K562 (cell line): ENCODE measurements around the gene ST14.

ENCODE experiments used
- ADNP ChIP-seq: fragments of 200-800 bp; sonication (Bioruptor generic); IDR thresholded peaks from 2 replicates; pipeline ENCODE4 v1.6.1; 2016; ENCODE audit warnings: missing genetic modification characterization, missing compliant biosample characterization
- ARID2 ChIP-seq: fragments of 450-650 bp; IDR thresholded peaks from 2 replicates; pipeline ENCODE4 v1.6.1; 2017; ENCODE audit warnings: antibody characterized with exemption, mild to moderate bottlenecking
- EGR1 ChIP-seq: fragments of 450-650 bp; conservative IDR thresholded peaks from 2 replicates; pipeline ENCODE4 v1.6.1; 2017; ENCODE audit warnings: mild to moderate bottlenecking
- FOS ChIP-seq: IDR thresholded peaks from 3 replicates; pipeline ENCODE4 v1.6.1; 2011; ENCODE audit not compliant: insufficient read length; ENCODE audit errors: extremely low read depth
- TF ChIP-seq, protein P1 (sequence below), 2 experiments: fragments of 450-650 bp; formaldehyde crosslinking in 1 of 2; IDR thresholded peaks; 2 replicates each; pipeline versions ENCODE4 v1.4.0 to v1.6.1; 2014 to 2020; ENCODE audit warnings: mild to moderate bottlenecking in 2 of 2, borderline replicate concordance in 1 of 2, low read depth in 1 of 2

DNA sequence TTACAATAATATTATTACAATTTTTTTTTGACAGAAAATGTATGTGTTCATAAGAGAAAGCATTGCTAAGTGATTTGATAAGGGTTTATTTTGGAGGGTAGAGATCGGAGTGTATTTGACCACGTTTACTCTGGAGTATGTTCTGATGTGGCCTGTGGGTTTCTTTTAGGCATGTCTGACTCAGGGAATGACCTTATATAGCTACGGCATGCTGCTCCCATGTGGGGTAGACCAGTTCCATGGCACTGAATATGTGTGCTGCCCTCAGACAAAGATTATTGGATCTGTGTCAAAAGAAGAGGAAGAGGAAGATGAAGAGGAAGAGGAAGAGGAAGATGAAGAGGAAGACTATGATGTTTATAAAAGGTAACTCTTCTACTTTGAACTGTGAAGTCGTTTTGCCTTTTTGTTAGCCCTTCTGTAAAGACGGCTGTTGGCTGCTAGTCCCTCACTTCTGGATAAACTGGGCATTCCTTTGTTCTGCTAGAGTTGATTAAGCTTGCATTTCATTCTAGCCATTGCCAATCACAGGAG, 38.1 kb upstream of the ST14 start:
- TF ChIP-seq ARID2 (no peak), FOS (no peak), EGR1 (no peak), ADNP (tag) (no peak)
- TF ChIP-seq, protein P1, sequence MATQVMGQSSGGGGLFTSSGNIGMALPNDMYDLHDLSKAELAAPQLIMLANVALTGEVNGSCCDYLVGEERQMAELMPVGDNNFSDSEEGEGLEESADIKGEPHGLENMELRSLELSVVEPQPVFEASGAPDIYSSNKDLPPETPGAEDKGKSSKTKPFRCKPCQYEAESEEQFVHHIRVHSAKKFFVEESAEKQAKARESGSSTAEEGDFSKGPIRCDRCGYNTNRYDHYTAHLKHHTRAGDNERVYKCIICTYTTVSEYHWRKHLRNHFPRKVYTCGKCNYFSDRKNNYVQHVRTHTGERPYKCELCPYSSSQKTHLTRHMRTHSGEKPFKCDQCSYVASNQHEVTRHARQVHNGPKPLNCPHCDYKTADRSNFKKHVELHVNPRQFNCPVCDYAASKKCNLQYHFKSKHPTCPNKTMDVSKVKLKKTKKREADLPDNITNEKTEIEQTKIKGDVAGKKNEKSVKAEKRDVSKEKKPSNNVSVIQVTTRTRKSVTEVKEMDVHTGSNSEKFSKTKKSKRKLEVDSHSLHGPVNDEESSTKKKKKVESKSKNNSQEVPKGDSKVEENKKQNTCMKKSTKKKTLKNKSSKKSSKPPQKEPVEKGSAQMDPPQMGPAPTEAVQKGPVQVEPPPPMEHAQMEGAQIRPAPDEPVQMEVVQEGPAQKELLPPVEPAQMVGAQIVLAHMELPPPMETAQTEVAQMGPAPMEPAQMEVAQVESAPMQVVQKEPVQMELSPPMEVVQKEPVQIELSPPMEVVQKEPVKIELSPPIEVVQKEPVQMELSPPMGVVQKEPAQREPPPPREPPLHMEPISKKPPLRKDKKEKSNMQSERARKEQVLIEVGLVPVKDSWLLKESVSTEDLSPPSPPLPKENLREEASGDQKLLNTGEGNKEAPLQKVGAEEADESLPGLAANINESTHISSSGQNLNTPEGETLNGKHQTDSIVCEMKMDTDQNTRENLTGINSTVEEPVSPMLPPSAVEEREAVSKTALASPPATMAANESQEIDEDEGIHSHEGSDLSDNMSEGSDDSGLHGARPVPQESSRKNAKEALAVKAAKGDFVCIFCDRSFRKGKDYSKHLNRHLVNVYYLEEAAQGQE (IDR thresholded peaks at IDR 0.05; ENCODE audit: borderline replicate concordance) = no peak
- TF ChIP-seq, protein P1 (CRISPR knock-in tag; IDR thresholded peaks at IDR 0.05; ENCODE audit: low read depth) = no peak
